Uterus (tissue), 2 donors: Measurements from ENCODE around the gene ZDHHC1.

Experiments used
- POLR2A ChIP-seq, 2 donors: fragments of 450-650 bp; IDR thresholded peaks; one replicate each; pipeline ENCODE4 v1.6.1; 2016; ENCODE audit warnings: antibody characterized with exemption in 2 of 2, mild to moderate bottlenecking in 1 of 2, moderate library complexity in 1 of 2
- TF ChIP-seq, protein P1 (sequence below), 4 experiments: fragments of 200-600 bp in 2 of 4; fragments of 450-650 bp in 2 of 4; sonication (generic) in 2 of 4; IDR thresholded peaks; one replicate each; pipeline ENCODE4 v1.5.1; 2016 to 2019; ENCODE audit warnings: antibody characterized with exemption in 4 of 4, mild to moderate bottlenecking in 2 of 4, moderate library complexity in 1 of 4

DNA sequence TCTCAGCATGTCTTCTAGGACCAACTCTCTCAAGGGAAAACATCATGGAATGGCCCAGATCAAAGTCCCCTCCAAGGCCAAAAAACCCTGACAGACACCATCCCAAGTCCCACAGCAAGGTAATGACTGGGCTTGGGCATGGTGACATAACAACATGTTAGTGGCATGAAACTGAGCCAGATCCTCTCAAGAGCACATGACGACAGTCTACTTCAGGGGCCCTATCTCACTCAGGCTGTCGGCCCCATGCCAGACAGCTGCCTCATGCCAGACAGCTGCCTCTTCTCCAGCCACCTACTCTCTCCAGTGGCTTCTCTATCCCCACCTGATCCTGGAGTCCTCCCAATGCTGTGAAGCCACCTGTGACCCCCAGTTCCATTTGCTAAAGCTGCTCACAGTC lies 33.1 kb upstream of the ZDHHC1 start:
- TF ChIP-seq, protein P1, sequence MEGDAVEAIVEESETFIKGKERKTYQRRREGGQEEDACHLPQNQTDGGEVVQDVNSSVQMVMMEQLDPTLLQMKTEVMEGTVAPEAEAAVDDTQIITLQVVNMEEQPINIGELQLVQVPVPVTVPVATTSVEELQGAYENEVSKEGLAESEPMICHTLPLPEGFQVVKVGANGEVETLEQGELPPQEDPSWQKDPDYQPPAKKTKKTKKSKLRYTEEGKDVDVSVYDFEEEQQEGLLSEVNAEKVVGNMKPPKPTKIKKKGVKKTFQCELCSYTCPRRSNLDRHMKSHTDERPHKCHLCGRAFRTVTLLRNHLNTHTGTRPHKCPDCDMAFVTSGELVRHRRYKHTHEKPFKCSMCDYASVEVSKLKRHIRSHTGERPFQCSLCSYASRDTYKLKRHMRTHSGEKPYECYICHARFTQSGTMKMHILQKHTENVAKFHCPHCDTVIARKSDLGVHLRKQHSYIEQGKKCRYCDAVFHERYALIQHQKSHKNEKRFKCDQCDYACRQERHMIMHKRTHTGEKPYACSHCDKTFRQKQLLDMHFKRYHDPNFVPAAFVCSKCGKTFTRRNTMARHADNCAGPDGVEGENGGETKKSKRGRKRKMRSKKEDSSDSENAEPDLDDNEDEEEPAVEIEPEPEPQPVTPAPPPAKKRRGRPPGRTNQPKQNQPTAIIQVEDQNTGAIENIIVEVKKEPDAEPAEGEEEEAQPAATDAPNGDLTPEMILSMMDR (IDR thresholded peaks at IDR 0.05): no peak
- TF ChIP-seq POLR2A (IDR thresholded peaks at IDR 0.05): no peak
